GM18867 (cell line): ENCODE results near the gene SAMD13.

Experiments used
- ATAC-seq: cut with Tn5 transposase; IDR thresholded peaks from one replicate; pipeline ENCODE4 v1.9.1; 2021; ENCODE audit warnings: mild to moderate bottlenecking, moderate library complexity; ENCODE audit not compliant: unreplicated experiment

The SAMD13 gene

GRCh38 chr1:84370266-84370665 is 68.8 kb downstream of the SAMD13 start:
- ATAC-seq = no peak

DNA sequence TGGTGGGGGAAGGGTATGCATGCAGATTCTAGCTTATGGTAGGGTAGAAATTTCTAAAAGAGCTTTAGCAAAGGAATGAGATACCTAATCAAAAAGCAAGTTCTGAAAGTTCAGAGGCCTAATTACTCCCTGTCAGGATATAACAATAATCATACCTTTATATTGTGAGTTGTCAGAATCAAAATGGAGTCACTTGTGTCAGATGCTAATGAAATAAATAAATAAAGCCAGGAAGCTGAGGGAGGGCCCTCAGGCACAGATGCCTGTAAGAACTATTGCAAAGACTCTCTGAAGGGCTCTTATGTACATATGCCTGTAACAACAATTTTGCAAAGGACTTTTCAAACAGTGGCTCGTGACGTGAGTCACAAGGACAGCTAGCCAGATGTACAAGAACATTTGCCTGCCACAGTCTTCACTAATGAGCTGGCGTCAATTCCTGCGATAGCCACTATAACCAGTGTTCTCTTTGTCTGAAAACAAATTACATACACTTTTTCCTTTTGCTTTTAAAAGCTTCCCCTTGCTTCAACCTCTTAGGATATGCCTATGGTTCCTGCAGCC is 69.4 kb downstream of the SAMD13 start:
- no peak for ATAC-seq

DNA sequence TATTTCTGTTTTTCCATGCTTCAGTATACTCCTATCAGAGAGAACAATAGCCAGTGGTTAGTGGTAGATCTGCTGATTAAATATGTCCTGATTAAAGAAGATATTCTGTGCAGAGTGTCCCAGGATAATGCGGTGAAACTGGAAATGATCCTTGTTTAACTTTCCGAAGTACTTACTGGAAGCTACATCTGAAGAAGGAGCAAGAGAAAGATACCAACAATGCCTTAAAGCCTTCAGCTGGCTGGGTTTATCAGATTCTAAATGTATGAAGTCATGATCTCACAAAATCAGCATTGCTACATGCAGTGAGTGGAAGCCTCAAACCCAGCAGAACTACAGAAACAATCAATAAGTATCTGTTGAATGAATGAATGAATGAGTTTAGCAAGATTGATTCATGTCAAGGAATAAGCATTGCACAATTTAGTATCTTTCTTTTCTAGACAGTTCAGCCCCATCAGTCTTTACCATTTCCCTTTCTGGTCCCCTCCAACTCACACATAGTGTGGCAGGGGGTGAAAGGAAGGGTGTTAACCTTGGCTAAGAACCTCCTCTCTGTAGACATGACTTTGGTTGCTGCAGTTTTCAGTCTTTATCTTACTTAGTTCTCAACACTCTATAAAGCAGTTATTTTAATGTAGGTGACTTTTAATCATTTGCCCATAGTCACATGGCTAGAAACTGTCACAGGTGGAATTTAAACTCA is 72.1 kb downstream of the SAMD13 start:
- no peak for ATAC-seq

DNA sequence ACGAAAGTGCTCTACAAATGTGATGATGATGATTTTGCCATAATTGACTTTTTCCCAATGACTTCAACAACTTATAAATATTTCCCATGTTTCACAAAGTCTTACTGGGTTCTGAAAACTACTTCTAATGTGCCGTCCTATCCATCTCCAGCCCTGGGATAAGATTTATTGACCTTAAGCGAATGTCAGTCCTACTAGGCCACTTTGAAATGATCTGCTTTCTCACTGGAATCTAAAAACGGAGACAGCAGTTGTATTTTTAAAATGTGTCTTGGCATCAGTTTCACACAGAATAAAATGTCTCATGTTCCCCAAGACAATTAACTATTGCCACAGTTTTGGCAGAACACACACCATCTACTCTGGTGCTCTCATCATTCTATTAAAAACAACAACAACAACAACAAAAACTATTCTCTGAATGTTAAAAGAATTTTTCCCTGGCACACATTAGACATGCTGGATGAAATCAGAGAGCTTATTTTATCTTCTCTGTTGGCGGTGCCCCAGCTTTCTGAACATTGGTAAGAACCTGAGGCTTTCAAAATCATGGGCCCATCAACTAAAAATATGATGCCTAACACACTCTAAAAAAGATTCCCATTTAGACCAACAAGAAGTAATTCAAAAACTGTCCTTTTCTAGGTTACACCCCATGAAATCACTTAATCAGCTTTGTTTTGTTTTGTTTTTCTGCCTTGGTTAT is 73.6 kb downstream of the SAMD13 start:
- no peak for ATAC-seq

DNA sequence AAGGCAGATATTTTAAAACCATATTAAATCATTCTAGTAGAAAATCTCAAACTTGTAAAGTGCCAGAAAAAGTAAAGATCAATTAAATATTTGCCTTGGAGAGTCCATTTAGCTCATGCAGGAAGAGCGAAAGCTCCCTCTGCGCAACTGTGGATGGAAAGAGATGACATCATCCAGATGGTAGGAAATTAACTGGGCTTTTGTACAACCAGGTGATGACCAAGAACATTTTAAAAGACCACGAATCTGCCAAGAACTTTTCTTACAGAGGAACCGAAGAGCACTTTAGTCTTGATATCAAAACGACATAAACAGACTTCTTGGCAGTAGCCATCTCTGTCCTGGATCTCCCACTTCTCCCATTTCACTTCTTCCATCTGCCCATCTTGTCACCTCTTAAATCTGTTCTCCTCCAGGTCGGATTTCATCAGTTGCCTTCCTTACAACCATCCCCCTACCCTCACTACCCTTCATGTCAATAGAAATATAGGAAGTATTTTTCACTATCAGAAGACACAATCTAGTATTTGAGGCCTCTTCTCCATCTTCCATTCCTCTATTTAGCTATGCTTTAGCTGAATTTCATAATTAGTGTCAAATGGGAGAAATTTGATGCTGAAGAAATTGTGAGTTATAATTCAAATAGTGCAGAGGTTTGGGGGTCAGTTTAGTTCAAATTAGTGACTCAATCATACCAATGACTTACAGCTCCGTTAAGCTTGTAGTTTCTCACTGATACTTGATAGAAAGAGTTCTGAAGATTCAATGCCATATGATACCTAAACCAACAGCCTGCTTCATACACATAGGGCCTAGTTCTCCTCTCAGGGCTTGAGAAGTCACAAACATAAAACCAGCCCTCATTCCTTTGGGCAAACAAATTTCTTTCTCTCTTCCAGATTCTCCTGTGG is 74.7 kb downstream of the SAMD13 start:
- no peak for ATAC-seq

- no peak for ATAC-seq
Measured at GRCh38 chr1:84377480-84378095, 76.1 kb downstream of the SAMD13 start.

- no peak for ATAC-seq
Measured at GRCh38 chr1:84379138-84379916, 77.8 kb downstream of the SAMD13 start.

- ATAC-seq = no peak
Measured at GRCh38 chr1:84379917-84380180, 78.3 kb downstream of the SAMD13 start.

GRCh38 chr1:84382127-84382526 is 80.6 kb downstream of the SAMD13 start:
- ATAC-seq = no peak

DNA sequence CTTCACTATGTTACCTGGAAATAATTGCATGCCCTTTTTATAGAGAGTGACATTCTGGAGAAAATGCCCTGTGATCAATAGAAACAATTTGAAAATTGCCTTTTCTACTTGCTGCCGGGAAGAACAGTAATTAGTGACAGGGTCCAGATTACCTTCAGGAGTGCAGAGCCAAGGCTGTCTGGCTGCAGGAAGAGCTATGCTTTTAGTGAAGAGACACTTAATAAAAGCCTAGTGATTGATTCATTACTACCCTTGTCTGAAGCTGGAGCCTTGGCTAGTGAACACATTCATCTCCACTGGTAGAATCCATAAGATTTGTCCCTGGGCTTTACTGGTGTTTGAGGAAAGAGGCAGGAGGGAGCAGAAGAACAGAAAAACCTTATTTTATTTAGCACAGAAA is 83.8 kb downstream of the SAMD13 start:
- no peak for ATAC-seq

DNA sequence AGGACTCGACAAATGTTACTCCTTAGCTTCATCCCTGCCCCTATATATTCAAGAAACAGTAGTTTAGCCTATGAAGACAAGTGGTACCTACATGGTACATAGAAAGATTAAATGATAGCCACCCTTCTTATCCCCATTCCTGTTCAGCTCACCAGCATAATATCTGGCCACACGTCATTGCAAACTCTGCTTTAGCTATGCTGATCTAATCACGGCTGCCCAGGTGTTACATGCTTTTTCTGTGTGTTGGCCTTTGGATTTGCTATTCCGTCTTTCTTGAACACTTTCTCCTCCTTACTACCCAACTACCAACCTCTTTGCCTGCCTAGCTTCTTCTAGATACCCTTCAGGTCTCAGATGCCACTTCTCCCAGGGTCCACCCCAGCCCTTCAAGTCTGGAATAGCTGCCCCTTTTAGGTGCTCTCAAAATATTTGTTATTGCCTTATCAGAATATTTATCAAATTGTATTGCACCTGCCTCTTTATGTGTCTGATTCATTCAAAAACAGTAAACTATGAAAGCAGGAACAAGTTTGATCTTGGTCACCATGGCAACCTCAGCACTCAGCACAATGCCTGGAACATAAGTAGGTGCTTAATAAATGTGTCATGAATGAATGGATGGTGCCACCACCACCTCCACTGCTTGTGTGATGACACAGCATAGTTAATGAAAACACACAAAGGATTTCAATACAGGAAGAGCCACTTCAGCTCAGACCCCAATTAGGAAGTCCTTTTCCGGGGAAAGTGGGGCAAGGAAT is 85.4 kb downstream of the SAMD13 start:
- ATAC-seq = no peak

DNA sequence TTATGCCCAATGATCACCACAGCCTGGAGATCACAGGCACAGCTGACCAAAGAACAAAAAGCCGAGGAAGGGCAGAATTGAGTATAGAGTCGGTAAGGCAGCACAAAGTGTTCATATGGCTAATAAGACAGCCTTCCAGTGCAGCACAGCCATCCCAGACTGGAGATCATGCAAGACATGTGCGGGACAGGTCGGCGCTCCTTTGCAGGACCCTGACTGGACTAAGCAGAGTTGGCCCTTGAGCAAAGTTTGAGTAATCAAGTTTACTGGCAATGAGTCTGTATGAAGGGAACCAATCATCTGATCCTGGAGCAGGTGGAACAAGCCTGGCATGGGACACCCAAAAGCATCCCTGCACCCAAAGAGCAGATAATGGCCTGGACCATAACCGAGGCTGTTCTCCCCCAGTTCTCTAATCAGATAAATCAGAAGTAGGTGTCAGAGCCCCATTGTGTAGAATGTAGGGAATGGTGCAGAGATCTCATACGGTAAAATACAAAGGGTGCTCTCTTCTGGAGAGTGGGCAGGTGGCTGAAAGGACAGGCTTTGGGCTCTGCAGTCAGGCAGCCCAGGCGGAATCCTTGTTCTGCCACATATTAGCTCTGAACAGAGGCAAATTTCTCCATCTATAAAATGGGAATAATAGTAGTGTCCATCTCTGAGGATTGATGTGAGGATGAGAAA is 86.1 kb downstream of the SAMD13 start:
- no peak for ATAC-seq

DNA sequence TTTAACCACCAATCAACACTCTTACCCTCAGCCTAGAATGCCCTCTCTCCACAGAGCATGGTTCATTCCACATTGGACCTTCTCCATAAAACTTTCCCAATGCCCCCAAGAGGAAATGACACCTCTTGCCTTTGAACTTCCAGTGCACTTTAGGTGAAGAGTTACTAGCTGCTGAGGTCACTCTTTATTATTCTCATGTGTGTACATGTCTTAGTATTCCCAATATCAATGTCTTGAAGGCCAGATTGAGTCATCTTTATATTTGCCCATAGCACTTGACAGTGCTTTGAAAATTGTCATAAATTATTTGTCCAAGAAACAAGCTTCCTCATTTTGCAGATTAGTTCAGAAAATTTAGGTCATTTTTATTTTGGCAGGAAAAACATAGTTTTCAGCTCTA is 88.7 kb downstream of the SAMD13 start:
- no peak for ATAC-seq

GRCh38 chr1:84398175-84399155 is 97.0 kb downstream of the SAMD13 start, which contains the start of gene DNASE2B:
Gene DNASE2B, plus strand, starts transcription at chr1:84398484. Its CDS starts 81 bp downstream, at chr1:84398565.
- ATAC-seq = no peak
